GM19238 (cell line): ENCODE measurements around the gene ARHGEF9.

Source experiments
- DNase-seq: peaks from one replicate; pipeline ENCODE4 v3.0.0; 2011; ENCODE audit warnings: low spot score; ENCODE audit not compliant: insufficient read length

ARHGEF9 gene

DNA sequence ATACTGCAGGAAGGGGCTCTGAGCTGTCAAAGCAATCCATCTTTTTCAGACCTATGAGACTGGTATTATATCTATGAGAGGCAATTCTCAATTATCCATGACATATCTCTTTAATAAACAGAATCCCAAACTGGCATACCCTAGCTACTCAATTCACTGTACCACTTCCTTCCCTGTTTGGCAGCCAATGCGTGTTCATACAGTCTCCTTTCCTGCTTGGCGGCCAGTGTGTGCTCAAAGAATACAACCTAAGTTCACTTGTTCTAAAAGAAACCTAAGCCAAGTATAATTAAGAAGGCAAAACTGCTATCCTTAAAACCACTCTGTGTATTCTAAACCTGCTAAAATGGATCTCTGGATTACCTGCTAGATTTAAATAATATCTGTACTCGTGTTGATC is 38.3 kb downstream of the ARHGEF9 start:
- DNase-seq = no peak

DNA sequence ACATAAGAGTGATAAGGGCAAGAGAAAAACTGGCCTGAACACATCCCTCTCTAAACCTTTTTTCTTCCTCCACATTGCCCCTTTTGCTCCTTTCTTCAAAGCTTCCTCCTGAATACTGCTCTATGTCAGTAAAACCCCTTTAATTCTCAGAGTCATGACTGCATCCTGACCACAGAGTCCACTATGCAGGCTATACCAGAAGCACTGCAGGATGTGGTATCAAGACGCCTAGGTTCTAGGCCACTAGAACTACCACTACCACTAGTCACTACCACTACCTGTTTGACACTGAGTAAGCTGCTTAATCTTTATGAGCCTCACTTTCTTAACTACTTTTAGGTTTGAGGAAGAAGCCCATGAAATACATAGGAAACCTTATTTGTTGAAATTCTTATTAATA is 38.7 kb downstream of the ARHGEF9 start:
- DNase-seq = no peak

DNA sequence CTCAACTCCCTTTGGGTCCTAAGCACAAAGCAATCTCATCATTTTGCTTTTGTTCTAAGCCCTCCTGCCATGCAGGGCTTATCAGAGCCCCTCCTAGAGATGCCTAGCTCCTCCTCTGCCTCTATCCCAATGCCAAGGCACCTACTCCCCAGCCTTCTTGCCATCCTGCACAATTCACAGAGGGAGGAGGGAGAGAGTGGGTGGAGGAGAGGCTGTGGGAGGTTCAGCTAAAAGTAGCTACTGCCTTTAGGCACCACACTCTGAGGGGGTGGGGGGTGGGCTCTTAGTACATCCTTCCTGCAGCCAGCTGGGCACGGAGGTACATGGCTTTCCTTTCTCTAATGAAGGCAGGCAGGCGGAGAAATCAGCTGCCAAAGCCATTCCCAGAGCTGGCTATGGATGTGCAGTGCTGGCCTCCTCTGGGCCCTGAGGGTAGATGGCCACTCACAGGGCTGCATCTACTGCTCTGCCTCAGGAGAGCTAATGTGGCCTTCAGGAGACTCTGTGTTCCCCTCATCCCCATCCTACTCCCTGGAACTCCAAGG is 40.1 kb downstream of the ARHGEF9 start:
- DNase-seq = no peak

DNA sequence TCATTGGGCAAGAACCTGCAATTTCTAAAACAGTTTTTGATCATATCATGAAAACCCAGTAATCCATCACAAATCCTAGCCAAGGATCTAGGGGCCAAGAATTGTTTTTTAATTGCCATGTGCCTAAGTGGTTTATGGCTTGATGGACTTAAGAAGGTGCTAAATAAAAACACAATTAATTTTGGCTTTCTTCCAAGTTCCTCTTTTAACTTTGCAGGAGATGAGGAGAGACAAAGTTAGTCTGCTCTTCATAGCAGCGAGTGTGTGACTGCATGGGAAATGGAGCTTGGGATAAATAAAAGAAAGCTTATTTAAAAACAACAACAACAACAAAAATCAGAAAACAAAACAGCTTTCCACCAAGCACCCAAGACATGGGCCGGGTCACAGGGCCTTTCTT is 41.4 kb downstream of the ARHGEF9 start:
- no peak for DNase-seq

DNA sequence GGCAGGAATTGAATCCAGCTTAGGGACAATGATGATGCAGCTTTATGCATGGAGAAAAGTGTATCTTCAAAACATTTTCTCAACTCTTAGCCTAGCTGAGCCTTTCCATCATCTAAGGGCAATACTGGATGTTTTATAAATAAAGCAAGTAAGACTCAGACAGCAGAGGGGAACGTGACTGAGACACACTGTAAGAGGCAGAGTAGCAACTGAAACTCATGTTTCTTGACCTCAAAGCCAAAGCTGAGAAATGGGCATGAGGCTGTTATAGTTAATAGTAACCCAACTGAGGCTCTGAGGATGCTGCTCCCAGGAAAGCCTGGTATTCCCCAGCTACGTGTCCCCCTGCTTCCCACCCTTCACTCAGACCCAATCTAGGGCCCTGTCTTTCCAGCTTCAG is 44.6 kb downstream of the ARHGEF9 start:
- no peak for DNase-seq

DNA sequence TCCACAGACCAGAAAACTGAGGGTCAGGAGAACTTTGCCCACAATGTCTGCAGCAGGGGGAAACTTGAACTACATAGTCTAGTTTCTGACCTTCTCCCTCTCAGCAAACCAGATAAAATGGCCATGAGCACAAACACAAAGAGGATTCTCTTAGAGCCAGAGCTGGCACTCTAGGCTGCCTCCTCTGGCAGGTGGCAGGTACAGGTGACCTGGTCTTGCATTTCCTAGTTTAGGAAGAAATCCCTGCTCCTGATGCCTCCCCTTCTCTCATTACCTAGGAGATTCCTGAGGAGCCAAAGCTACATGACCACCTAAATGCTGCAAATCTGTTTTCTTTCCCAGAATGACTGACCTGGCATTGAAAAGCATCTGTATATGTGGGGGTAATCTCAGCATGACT is 45.1 kb downstream of the ARHGEF9 start:
- DNase-seq = no peak

DNA sequence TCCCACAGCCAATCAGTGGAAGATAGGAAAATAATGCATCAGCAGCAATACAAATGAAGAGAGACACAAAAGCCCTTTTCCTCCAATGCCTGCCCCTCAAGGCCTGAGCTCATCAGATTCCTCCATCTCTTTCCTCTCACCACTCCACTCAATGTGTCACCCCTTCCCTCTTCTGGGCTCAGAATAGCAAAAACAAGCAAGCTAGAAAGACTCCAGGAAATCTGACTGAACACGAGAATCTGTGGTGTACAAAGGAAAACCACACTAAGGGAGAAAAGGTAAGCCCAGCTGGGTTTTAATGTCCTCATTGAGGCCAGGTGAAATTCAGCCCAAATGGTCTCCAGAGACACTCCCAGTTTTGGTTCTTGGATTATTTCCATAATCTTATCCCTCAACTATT is 46.3 kb downstream of the ARHGEF9 start:
- DNase-seq = no peak

DNA sequence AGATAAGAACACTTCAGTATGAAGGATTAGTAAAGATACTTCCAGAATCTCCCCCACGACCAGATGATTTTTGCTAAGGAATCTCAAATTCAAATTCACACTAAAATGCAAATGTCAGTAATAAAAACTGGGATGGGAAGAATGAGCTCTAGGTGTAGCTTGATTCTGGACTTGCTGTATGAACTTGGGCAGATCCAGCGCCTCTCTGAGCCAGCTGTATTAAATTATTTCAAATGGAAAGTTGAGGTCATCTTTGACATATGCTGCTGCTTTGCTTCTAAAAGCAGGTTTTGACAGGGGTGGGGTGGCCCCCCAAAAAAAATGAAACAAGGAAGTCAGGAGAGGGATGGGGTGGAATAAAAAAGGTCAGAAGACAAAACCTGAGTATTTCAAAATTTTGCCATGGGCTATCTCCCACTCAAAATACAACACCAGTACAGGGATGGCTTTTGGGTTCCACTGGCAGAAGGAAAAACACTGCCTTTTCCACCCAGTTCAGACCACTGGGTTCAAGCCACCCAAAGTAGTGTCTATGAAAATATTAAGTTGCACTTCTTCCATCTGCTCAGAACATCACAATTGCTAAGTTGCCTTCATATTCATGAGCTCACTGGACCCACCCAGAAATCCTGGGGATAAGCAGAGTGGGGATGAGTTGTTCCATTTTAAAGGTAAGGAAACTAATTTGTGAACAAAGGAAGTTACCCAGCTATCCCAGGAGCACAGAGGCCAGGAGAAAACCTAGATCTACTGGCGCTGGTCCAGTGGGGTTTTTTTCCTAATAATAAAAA is 47.7 kb downstream of the ARHGEF9 start:
- no peak for DNase-seq

DNA sequence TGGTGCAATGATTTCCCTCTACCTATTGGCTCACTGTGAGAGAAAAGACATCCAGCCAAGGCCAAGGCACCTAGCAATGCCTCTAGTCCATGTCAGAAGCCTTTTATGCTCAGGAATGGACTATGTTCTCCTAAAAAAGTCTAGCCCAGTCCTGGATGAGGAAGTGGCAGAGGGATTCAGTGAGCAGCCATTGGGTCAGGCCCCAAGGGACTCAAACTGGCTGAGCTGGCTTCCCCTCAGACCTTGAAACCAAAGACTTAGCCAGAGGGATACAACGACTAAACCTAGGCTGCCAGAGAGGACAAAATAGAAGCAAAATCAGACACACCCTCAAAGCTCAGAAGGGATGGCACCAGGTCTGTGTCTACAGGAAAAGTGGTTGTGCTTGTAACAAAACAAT is 49.1 kb downstream of the ARHGEF9 start:
- DNase-seq = no peak

DNA sequence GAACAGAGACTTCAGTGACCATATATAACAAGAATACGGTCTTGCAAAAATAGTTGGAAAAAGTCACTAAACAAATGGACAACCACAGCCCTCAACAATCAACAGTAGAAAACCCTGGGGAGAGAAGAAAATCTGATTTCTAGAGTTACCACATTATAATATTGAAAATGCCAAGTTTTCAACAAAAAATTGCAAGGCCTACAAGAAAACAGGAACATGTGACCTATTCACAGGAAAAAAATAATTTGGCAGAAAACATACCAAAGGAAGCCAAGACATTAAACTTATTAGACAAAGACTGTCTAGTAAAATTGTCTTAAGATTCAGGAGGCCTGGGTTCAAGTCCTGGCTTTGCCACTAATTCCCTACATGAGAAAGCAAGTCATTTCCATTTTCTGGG is 64.7 kb downstream of the ARHGEF9 start:
- no peak for DNase-seq

DNA sequence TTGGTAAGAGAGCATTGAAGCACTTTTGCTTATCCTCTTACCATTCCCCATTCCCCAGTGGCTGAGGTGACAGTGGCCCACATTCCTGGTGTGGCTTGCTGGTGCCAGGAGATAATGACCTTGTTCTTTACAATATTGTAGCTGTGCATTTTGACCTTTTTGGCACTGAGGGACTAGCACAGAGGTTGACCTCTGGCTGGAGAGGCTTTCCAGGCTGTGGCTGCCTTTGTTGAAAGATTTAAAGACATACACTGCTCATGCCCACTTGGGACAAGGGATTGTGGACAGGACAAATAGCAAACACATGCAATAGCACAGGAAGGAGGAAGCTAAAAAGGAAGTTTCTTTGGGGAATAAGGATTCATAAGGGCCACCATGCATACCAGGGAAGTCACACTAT is 65.4 kb downstream of the ARHGEF9 start:
- DNase-seq = no peak

DNA sequence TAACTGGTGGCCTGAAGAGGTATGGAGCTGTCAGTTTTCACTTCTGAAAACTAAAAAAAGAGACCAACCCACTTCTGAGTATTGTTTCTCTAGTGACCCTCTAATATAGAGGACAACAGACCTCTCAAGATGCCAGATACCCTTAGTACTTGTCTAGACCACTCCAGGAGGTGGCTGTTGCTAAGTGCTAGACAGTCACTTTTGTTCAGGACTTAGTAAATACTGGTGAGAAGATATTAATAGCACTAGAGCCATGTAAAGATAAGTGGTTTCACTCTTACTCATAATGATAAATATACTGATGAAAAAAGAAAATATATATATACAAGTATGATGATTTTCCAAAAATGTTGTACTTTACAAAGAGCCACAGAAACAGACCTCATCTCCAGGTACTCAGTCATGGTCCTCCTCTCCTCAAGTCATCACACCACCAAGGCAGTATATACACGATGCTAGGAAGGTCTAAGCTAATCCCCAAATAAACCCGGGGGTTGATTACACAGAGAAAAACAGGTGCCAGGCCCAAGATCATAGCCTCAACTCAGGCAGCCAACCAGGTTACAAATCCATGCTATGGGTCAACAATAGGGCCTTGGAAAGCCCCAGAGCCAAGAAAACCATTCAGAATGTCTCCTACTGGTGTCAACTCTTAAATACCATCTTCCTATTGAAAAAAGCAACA is 66.9 kb downstream of the ARHGEF9 start:
- DNase-seq = no peak

DNA sequence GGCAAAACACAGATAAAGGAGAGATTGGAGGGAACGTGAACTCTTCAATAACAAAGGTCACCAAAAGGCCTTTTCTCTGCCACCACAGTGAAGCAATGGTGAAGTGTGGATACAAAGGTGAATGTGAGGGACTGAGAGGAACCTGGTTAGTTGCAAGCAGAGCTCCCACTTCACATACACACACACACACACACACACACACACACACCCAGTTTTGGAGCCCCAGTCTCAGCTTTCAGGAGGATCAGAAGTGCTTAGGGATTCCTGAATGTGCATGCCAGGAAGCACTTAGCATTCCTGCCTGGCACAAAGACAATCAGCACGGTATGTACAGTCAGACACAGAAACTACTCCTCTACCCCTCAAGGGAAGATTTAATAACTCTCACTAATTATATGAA is 71.5 kb downstream of the ARHGEF9 start:
- no peak for DNase-seq

DNA sequence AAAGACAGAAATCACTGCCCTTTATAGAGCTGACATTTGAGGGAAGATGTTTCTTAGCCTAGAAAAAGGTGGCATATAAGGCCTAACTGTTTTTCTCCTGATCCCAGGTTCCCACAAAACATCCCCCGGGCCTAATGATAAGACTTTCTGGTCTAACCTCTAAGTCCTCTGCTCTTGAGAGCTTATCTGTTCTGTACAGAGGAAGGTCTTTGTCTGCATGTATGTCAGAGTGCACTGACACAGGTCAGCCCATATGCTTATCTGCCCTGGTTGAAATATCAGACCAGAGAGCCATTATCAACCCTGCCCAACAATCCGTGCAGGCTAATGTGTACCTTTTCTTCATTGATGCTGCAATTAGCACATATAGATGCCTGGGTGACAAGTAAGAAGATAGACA is 76.2 kb downstream of the ARHGEF9 start:
- DNase-seq = no peak

DNA sequence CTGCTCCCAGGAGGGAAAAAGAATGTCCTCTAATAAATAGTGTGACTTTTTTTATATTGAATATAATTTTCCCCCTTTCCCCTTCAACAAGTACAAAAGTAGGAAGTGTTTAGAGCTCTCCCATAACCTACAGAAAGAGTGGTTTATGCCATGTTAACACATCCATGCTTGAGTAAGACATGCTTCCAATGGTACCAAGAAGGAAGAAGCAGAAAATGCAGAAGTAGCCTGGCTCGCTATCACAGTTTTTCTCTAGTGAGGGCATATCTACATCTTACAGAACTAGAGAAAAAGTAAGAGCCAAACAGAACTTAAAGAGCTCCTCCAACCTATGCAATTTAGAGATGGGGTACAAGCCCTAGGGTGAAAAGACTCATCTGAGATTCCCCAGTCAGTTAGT is 82.5 kb downstream of the ARHGEF9 start:
- no peak for DNase-seq

DNA sequence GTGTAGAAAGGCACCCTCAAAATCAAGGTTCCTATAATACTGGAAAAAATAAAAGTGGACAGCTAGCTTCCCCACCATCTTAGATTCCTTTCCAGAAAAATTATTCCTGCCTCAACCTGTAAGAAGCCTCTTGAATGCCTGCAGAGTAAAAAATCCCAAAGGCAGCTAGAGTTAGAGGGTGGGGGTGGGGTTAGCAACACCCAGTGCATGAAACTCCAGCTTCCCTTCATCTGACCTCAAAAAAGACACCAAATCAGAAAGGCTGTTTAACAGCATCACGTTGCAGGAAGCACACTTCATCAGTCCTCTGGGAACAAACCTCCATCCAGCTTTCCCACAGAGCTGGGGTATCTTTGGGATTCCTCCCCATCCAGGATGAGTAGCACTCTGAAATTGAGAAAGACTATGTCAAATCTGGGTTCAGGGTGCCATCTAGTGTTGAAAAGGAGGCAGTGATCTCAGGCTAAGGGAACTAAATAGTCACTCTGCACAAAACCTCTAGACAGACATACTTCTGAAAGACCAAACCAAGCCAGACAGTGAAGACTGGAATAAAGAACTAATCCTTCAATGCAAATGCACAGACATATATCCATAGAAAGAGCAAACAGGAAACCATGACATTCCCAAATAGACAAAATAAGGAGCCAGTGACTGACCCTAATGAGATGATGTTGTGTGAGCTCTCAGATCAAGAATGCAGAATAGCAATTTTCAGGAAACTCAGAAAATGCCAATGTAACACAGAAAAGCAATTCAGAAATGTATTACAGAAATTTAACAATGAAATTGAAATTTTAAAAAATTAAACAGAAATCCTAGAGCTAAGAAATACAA is 97.9 kb downstream of the ARHGEF9 start:
- DNase-seq = peak; percentile 4

DNA sequence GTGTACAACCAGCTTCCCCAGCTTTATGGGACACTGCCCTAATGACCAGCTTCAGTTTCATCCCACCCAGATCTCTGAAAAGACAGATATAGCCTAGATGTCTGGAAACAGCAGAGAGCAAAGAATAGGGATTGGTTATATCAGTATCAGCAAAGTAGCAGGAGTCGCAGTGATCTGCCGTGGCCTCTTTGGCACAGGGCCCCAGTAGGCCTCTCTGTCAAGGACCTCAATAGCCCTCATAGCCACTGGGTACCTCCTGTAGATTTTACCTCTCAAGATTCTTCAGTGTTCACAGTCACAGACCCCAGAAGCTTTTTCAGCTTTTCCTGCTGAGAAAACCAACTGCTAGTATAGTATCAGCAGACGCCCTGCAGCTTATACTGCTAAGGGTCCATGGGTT is 104.6 kb downstream of the ARHGEF9 start:
- DNase-seq = no peak

DNA sequence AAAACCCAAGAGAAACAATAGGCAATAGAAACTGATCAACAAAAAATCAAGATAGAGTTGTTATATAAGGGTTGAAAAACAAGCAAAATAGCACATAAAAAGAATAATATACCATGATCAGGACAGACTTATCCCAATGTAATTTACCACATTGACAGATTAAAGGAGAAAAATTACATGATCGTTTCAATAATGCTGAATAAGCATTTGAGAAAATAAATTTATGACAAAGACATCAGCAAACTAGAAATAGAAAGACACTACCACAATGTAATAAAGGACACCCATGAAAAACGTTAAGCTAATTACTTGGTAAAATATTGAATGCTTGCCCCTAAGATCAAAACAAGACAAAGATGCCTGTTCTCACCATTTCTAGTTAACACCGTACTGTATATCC is 105.6 kb downstream of the ARHGEF9 start:
- DNase-seq = no peak

DNA sequence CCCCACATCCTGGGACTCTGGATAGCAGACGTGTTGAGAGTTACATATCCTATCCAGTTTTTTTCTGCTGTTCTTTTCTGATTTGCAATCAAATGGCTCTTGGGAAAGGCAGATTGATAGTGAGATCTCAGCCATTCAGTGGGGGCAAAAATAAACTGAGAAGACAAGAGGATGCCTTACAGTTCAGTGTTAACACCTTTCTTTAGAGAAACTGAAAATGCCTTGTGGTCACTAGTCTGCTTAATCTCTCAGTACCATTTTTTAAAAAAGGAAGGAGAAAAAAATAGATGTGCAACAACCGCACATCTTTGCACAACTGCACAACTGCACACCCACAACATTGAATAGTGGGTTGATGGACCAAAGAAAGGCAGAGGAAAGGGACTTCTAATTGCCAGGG is 109.3 kb downstream of the ARHGEF9 start:
- no peak for DNase-seq

DNA sequence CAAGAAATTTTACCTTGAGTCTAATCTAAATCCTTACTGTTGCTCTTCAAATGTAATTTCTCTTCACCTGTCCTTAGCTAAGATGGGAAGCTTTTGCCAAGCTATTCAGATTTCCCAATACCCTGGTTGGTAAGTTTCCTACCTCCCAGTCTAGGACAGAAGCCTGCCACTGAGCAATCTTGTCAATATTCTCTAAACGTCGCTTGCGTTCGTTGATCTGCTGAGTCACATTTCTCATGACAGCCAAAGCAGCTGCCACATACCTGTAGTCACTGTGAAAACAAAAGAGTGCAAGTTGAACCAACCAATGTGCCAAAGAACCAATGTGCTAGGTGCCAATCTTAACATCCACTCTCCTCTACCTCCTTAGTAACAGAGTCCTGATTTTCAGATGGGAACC is 111.1 kb downstream of the ARHGEF9 start:
- no peak for DNase-seq

DNA sequence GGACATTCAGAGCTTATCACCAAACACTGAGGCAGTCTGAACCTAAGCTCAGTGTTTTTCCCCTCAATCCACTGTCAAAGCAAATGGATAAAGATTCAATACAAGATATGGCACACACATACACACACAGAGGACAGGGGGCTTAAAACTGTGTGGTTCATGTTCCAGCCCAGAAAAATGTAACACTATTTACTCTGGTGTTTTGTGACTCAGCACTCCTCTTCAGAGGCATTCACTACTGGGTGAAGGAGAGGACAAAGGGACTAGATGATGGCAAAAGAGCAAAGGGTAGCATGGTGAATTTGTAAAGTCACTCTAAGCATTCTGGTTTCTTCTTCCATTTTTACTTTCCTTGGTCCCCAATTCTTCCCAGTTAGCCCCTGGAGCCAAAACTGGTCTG is 120.3 kb downstream of the ARHGEF9 start:
- DNase-seq = no peak

DNA sequence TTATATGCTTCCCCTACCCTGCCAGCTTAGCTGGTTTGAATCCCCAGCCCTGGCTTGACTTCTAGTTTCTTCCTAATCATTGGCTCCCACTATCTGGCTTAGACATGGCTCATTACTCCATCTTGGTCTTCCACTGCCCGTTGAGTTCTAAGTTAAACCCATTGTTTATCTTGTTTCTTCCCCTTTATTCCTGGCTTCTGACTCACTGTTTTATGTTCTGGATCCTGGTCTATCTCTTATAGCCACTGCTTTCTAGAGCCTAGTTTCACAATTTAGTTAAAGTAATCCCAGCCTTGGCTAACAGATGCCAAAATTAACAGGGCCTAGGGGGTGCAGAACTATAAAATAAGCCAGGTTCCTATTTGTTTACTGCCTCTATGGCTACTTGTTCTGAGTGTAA is 120.9 kb downstream of the ARHGEF9 start:
- DNase-seq = no peak
